NCI-H2029 (cell line): Measurements from ENCODE around the gene CAMK1D.

ENCODE experiments used
- DNase-seq: peaks from one replicate; lab custom pipeline; 2025; lab: John Stamatoyannopoulos, UW

Gene CAMK1D

GRCh38 chr10:12597176-12597575, 247.8 kb downstream of the CAMK1D start:
- no peak for DNase-seq

GRCh38 chr10:12597788-12598765, 248.7 kb downstream of the CAMK1D start:
- DNase-seq, result no peak

- no peak for DNase-seq
These were observed 251.3 kb downstream of the CAMK1D start for GRCh38 chr10:12600652-12601051.

GRCh38 chr10:12602521-12602920, 253.2 kb downstream of the CAMK1D start:
- peak; percentile 11 for DNase-seq

- DNase-seq, result no peak
These were observed 254.6 kb downstream of the CAMK1D start for GRCh38 chr10:12603766-12604470.

GRCh38 chr10:12605580-12606405, 256.4 kb downstream of the CAMK1D start:
- DNase-seq, result peak; percentile 79

GRCh38 chr10:12606461-12606860, 257.1 kb downstream of the CAMK1D start:
- DNase-seq, result peak; percentile 21

GRCh38 chr10:12608761-12609160, 259.4 kb downstream of the CAMK1D start:
- DNase-seq, result peak; percentile 35

- DNase-seq, result no peak
These were observed 260.1 kb downstream of the CAMK1D start for GRCh38 chr10:12609435-12609834.

- no peak for DNase-seq
These were observed 263.8 kb downstream of the CAMK1D start for GRCh38 chr10:12613136-12613535.

GRCh38 chr10:12614177-12614995, 265.0 kb downstream of the CAMK1D start:
- no peak for DNase-seq

GRCh38 chr10:12615296-12616220, 266.2 kb downstream of the CAMK1D start:
- no peak for DNase-seq

GRCh38 chr10:12617191-12618175, 268.1 kb downstream of the CAMK1D start:
- DNase-seq, result no peak

- DNase-seq, result no peak
These were observed 272.7 kb downstream of the CAMK1D start for GRCh38 chr10:12622016-12622415.

- no peak for DNase-seq
These were observed 273.3 kb downstream of the CAMK1D start for GRCh38 chr10:12622691-12623090.

GRCh38 chr10:12625393-12626023, 276.2 kb downstream of the CAMK1D start:
- DNase-seq, result no peak

GRCh38 chr10:12628153-12628552, 278.8 kb downstream of the CAMK1D start:
- no peak for DNase-seq
